RCC 7860 (cell line): ENCODE data around the gene POLE.
A peak's percentile ranks its signal among the peaks of the same experiment; 100 is the strongest.

Source experiments
- DNase-seq: peaks from one replicate; pipeline ENCODE4 v3.0.0-alpha.2; 2015; ENCODE audit warnings: low spot score
- FAIRE-seq: peaks from 2 replicates; lab custom pipeline; 2012; peaks lifted over from hg19 to GRCh38; lab: Jason Lieb, UNC

The POLE gene

GRCh38 chr12:132617822-132618682 is 69.1 kb downstream of the POLE start:
- FAIRE-seq = no peak
- DNase-seq = no peak

- FAIRE-seq (no peak), DNase-seq (no peak)
Measured at GRCh38 chr12:132617135-132617701, 69.9 kb downstream of the POLE start.

- FAIRE-seq (no peak), DNase-seq (no peak)
Measured at GRCh38 chr12:132615579-132616038, 71.5 kb downstream of the POLE start.

- no peak for FAIRE-seq
- peak; percentile 63 for DNase-seq
Measured at GRCh38 chr12:132614861-132615578, 72.1 kb downstream of the POLE start.

- DNase-seq = no peak
- FAIRE-seq = no peak
Measured at GRCh38 chr12:132614029-132614428, 73.1 kb downstream of the POLE start.

GRCh38 chr12:132611620-132612019 is 75.5 kb downstream of the POLE start:
- no peak for DNase-seq
- no peak for FAIRE-seq

- FAIRE-seq (no peak), DNase-seq (no peak)
Measured at GRCh38 chr12:132610866-132611602, 76.1 kb downstream of the POLE start.

GRCh38 chr12:132610051-132610759 is 76.9 kb downstream of the POLE start, which contains the start of gene LRCOL1:
Gene LRCOL1, minus strand, starts transcription at chr12:132610582. Its CDS starts 4,331 bp downstream, at chr12:132606251.
- DNase-seq (no peak), FAIRE-seq (no peak)

GRCh38 chr12:132608231-132609171 is 78.6 kb downstream of the POLE start:
- FAIRE-seq = no peak
- DNase-seq = no peak

- FAIRE-seq (no peak), DNase-seq (no peak)
Measured at GRCh38 chr12:132606927-132607326, 80.2 kb downstream of the POLE start.

GRCh38 chr12:132606466-132606865 is 80.7 kb downstream of the POLE start:
- DNase-seq (no peak), FAIRE-seq (no peak)

- no peak for DNase-seq
- FAIRE-seq = no peak
Measured at GRCh38 chr12:132605892-132606291, 81.2 kb downstream of the POLE start.

- FAIRE-seq = no peak
Measured at GRCh38 chr12:132604668-132605441, 82.3 kb downstream of the POLE start.

GRCh38 chr12:132604151-132604618 is 83.0 kb downstream of the POLE start:
- DNase-seq (no peak), FAIRE-seq (no peak)

More at GRCh38 chr12:132604668-132605441, 82.3 kb downstream of the POLE start:
- no peak for DNase-seq

- no peak for FAIRE-seq
Measured at GRCh38 chr12:132603240-132604150, 83.6 kb downstream of the POLE start.

GRCh38 chr12:132602572-132603239 is 84.4 kb downstream of the POLE start:
- no peak for FAIRE-seq
- DNase-seq = no peak

More at GRCh38 chr12:132603240-132604150, 83.6 kb downstream of the POLE start:
- DNase-seq = no peak
